Neural cell (in vitro differentiated cells): ENCODE data around the gene ITGA1. TPM values are rescaled to one million over a fixed set of nuclear protein-coding genes. Genes with fewer than 3 reads are reported as not detected.

Experiments
- H2AFZ ChIP-seq: fragments of 200-600, 300-800 bp; sonication (generic), shearing (Covaris generic); 2 replicates; pipeline ENCODE4 v1.6.0; 2014; ENCODE audit warnings: low read depth, mild to moderate bottlenecking, antibody characterized with exemption, low read length, moderate library complexity
- H3F3A ChIP-seq: fragments of 200-600 bp; shearing (Covaris generic); 2 replicates; pipeline ENCODE4 v1.6.1; 2016; ENCODE audit warnings: mild to moderate bottlenecking, moderate library complexity, mixed read lengths, antibody characterized with exemption, low read length; ENCODE audit not compliant: insufficient read depth, poor library complexity, severe bottlenecking
- H3K27ac ChIP-seq: fragments of 200-600, 300-800 bp; sonication (generic), shearing (Covaris generic); 2 replicates; pipeline ENCODE4 v1.5.1; 2014; ENCODE audit warnings: mild to moderate bottlenecking, low read length, moderate library complexity
- H3K27me3 ChIP-seq: fragments of 300-800, 200-600 bp; sonication (generic), shearing (Covaris generic); 2 replicates; pipeline ENCODE4 v1.6.0; 2014; ENCODE audit warnings: mild to moderate bottlenecking, low read depth, low read length, moderate library complexity; ENCODE audit not compliant: insufficient read depth
- H3K36me3 ChIP-seq: fragments of 300-800, 200-600 bp; sonication (generic), shearing (Covaris generic); 2 replicates; pipeline ENCODE4 v1.5.1; 2014; ENCODE audit warnings: mild to moderate bottlenecking, antibody characterized with exemption, low read length, moderate library complexity; ENCODE audit not compliant: insufficient read depth
- H3K4me2 ChIP-seq: fragments of 300-800, 200-600 bp; sonication (generic), shearing (Covaris generic); 2 replicates; pipeline ENCODE4 v1.6.0; 2014; ENCODE audit warnings: mild to moderate bottlenecking, low read length
- H3K4me3 ChIP-seq: fragments of 300-800, 200-600 bp; sonication (generic), shearing (Covaris generic); 2 replicates; pipeline ENCODE4 v1.5.1; 2014; ENCODE audit warnings: mild to moderate bottlenecking, low read length, moderate library complexity
- H3K79me2 ChIP-seq: fragments of 200-600 bp; shearing (Covaris generic); replicated peaks from 2 replicates; pipeline ENCODE4 v1.6.0; 2014; ENCODE audit warnings: mild to moderate bottlenecking, low read length, moderate library complexity; ENCODE audit not compliant: insufficient read depth
- H3K9ac ChIP-seq: fragments of 300-800, 200-600 bp; sonication (generic), shearing (Covaris generic); 2 replicates; pipeline ENCODE4 v1.6.1; 2016; ENCODE audit warnings: mild to moderate bottlenecking, low read length, mixed read lengths
- H3K9me2 ChIP-seq: fragments of 200-600 bp; shearing (Covaris generic); 2 replicates; pipeline ENCODE4 v1.6.1; 2016; ENCODE audit warnings: mild to moderate bottlenecking, low read length, mixed read lengths; ENCODE audit not compliant: insufficient read depth
- H3K9me3 ChIP-seq: fragments of 200-600, 300-800 bp; sonication (generic), shearing (Covaris generic); 2 replicates; pipeline ENCODE4 v1.6.1; 2016; ENCODE audit warnings: mild to moderate bottlenecking, mixed run types, low read length, moderate library complexity, mixed read lengths
- H4K20me1 ChIP-seq: fragments of 200-600 bp; shearing (Covaris generic); 2 replicates; pipeline ENCODE4 v1.6.1; 2016; ENCODE audit warnings: mild to moderate bottlenecking, mixed run types; ENCODE audit not compliant: insufficient read depth
- EZH2 ChIP-seq: fragments of 200-600, 300-800 bp; shearing (Covaris generic), sonication (generic); IDR thresholded peaks from 2 replicates; pipeline ENCODE4 v1.6.1; 2014; ENCODE audit warnings: antibody characterized with exemption, low read length, borderline replicate concordance, mild to moderate bottlenecking; ENCODE audit not compliant: insufficient read depth, poor library complexity, severe bottlenecking
- MXI1 ChIP-seq: fragments of 450-650 bp; conservative IDR thresholded peaks from 2 replicates; pipeline ENCODE4 v1.6.1; 2014; ENCODE audit warnings: antibody characterized with exemption, mild to moderate bottlenecking; ENCODE audit not compliant: poor library complexity, severe bottlenecking
- POLR2AphosphoS5 ChIP-seq: IDR thresholded peaks from 2 replicates; pipeline ENCODE4 v1.6.1; 2012
- RAD21 ChIP-seq: fragments of 450-650 bp; conservative IDR thresholded peaks from 2 replicates; pipeline ENCODE4 v1.6.1; 2014; ENCODE audit warnings: antibody characterized with exemption, mild to moderate bottlenecking, moderate library complexity
- SMC3 ChIP-seq: fragments of 450-650 bp; conservative IDR thresholded peaks from 2 replicates; pipeline ENCODE4 v1.6.1; 2014; ENCODE audit warnings: antibody characterized with exemption, mild to moderate bottlenecking, moderate library complexity; ENCODE audit not compliant: poor library complexity
- TAF1 ChIP-seq: IDR thresholded peaks from 2 replicates; pipeline ENCODE4 v1.6.1; 2012; ENCODE audit warnings: low read depth
- polyA plus RNA-seq: library from polyadenylated mRNA; depleted of rRNA; stranded (reverse); fragments of >200 nt; gene quantifications from 2 replicates; pipeline ENCODE4 v1.2.3, GENCODE V29; 2014
- TF ChIP-seq, protein P1 (sequence below): fragments of 450-650 bp; IDR thresholded peaks from 2 replicates; pipeline ENCODE4 v1.5.1; 2014; ENCODE audit warnings: antibody characterized with exemption, mild to moderate bottlenecking, moderate library complexity; ENCODE audit not compliant: poor library complexity, severe bottlenecking
- TF ChIP-seq, protein P2 (sequence below): IDR thresholded peaks from 2 replicates; pipeline ENCODE4 v1.6.1; 2012; ENCODE audit warnings: borderline replicate concordance

Gene ITGA1
- polyA plus RNA-seq, 1 donor from 2014 or later, result 0.15 TPM

- TF ChIP-seq RAD21 (no peak), EZH2 (no peak)
- TF ChIP-seq, protein P1, sequence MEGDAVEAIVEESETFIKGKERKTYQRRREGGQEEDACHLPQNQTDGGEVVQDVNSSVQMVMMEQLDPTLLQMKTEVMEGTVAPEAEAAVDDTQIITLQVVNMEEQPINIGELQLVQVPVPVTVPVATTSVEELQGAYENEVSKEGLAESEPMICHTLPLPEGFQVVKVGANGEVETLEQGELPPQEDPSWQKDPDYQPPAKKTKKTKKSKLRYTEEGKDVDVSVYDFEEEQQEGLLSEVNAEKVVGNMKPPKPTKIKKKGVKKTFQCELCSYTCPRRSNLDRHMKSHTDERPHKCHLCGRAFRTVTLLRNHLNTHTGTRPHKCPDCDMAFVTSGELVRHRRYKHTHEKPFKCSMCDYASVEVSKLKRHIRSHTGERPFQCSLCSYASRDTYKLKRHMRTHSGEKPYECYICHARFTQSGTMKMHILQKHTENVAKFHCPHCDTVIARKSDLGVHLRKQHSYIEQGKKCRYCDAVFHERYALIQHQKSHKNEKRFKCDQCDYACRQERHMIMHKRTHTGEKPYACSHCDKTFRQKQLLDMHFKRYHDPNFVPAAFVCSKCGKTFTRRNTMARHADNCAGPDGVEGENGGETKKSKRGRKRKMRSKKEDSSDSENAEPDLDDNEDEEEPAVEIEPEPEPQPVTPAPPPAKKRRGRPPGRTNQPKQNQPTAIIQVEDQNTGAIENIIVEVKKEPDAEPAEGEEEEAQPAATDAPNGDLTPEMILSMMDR, result no peak
- Histone ChIP-seq H3K4me2 (no peak overlapping the region), H2AFZ (no peak overlapping the region)
Observed at GRCh38 chr5:52956915-52957747, 169.4 kb downstream of the ITGA1 start.

DNA sequence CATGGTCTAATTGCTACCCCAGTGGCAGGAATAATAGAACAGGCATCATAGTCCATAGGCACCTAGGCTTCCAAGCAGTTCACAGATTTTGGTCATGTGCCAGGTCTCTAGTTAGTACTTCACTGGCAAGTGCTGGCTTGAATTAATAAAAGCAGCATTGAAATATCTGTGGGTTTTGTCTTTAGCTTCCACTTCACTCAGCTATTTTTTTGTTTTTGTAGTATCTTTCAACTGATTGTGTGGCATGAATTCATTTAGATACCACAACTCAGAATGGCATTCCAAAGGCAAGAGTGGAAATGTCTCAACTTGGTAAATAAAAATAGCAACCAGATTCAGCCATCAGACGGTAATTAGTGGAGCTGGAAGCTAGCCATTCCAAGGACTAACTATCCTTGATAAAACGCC, 173.6 kb downstream of the ITGA1 start:
- no peak overlapping the region for H3K27ac ChIP-seq
- H2AFZ ChIP-seq, result no peak overlapping the region
- TF ChIP-seq, protein P2, sequence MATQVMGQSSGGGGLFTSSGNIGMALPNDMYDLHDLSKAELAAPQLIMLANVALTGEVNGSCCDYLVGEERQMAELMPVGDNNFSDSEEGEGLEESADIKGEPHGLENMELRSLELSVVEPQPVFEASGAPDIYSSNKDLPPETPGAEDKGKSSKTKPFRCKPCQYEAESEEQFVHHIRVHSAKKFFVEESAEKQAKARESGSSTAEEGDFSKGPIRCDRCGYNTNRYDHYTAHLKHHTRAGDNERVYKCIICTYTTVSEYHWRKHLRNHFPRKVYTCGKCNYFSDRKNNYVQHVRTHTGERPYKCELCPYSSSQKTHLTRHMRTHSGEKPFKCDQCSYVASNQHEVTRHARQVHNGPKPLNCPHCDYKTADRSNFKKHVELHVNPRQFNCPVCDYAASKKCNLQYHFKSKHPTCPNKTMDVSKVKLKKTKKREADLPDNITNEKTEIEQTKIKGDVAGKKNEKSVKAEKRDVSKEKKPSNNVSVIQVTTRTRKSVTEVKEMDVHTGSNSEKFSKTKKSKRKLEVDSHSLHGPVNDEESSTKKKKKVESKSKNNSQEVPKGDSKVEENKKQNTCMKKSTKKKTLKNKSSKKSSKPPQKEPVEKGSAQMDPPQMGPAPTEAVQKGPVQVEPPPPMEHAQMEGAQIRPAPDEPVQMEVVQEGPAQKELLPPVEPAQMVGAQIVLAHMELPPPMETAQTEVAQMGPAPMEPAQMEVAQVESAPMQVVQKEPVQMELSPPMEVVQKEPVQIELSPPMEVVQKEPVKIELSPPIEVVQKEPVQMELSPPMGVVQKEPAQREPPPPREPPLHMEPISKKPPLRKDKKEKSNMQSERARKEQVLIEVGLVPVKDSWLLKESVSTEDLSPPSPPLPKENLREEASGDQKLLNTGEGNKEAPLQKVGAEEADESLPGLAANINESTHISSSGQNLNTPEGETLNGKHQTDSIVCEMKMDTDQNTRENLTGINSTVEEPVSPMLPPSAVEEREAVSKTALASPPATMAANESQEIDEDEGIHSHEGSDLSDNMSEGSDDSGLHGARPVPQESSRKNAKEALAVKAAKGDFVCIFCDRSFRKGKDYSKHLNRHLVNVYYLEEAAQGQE, result no peak
- no peak for TF ChIP-seq SMC3
- no peak for TF ChIP-seq EZH2
- no peak for TF ChIP-seq TAF1
- TF ChIP-seq MXI1, result no peak
- no peak for TF ChIP-seq POLR2AphosphoS5
- no peaks in the 10 kb centered on the region for H4K20me1 ChIP-seq
- no peak overlapping the region for H3K9ac ChIP-seq
- H3F3A ChIP-seq, result no peaks in the 10 kb centered on the region
- no peaks in the 10 kb centered on the region for H3K36me3 ChIP-seq
- no peaks in the 10 kb centered on the region for H3K27me3 ChIP-seq
- no peaks in the 10 kb centered on the region for H3K9me2 ChIP-seq
- no peaks in the 10 kb centered on the region for H3K79me2 ChIP-seq
- H3K4me2 ChIP-seq, result no peak overlapping the region
- H3K9me3 ChIP-seq, result no peaks in the 10 kb centered on the region
- H3K4me3 ChIP-seq, result no peak overlapping the region

More at GRCh38 chr5:52956915-52957747, 169.4 kb downstream of the ITGA1 start:
- H3K9ac ChIP-seq, result no peak overlapping the region
- H3K27me3 ChIP-seq, result no peaks in the 10 kb centered on the region
- H3F3A ChIP-seq, result no peaks in the 10 kb centered on the region
- no peaks in the 10 kb centered on the region for H4K20me1 ChIP-seq
- no peaks in the 10 kb centered on the region for H3K9me3 ChIP-seq
- no peaks in the 10 kb centered on the region for H3K9me2 ChIP-seq
- H3K4me3 ChIP-seq, result no peak overlapping the region
- no peaks in the 10 kb centered on the region for H3K36me3 ChIP-seq
- no peak overlapping the region for H3K27ac ChIP-seq
- H3K79me2 ChIP-seq, result no peaks in the 10 kb centered on the region
